AG20443 (cell line): ENCODE results near the gene PGS1.
"Not testable (repeated sequence)": the region's sequence is repeated elsewhere in the genome, so short reads cannot be mapped to it uniquely, and the experiment has no call there.

Experiments
- DNase-seq: peaks from one replicate; pipeline ENCODE4 v3.0.0; 2012; ENCODE audit warnings: low spot score, mixed read lengths

Gene PGS1

DNA sequence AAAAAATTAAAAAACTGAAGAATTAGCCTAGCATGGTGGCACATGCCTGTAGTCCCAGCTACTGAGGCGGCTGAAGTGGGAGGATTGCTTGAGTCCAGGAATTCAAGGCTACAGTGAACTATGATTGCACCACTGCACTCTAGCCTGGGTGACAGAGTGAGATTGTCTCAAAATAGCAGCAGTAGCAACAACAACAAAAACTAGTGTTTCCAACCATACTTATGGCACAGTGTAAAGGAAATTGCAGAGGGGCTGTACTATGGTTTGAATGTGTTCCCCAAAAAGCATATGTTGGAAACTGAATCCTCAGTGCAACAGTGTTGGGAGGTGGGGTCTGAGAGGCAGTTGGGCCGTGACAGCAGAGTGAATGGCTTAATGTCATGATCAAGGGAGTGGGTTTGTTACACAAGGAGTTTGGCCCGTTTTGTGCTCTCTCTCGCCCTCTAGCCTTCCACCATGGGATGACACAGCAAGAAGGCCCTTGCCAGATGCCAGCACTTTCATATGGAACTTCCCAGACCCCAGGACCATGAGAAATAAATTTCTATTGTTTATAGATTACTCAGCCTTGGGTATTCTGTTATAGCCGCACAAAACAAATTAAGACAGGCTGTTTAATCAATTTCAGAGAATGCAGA, 70.0 kb downstream of the PGS1 start:
- no peak for DNase-seq

DNA sequence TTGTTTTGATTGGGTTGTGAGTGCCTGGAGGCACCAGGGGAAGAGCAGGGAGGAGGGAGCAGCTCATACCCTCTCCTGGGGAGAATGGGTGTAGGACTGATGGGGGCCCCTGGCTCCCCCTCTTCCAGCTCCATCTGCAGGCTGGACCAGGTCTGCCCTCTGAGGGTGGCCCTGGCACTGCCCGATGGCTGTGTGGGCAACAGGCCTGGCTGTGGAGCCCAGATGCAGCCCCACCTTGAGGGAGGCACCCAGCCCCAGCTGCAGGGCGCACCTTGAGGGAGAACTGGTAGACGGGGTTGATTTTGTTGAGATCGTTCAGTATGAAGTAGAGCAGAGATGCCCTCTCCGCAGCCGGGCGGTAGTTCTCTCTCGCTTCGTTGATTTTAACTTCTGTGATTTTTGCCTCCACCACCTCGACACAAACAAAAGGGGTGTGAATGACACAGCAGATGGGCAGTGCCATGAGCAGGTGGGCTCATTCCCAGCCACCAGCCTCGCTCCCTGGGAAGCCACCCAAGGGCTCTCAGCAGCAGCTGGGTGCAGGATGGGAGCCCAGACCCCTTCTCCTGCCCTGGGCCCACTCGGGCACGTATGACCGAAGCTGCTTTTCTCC, 71.6 kb downstream of the PGS1 start:
- no peak for DNase-seq

DNA sequence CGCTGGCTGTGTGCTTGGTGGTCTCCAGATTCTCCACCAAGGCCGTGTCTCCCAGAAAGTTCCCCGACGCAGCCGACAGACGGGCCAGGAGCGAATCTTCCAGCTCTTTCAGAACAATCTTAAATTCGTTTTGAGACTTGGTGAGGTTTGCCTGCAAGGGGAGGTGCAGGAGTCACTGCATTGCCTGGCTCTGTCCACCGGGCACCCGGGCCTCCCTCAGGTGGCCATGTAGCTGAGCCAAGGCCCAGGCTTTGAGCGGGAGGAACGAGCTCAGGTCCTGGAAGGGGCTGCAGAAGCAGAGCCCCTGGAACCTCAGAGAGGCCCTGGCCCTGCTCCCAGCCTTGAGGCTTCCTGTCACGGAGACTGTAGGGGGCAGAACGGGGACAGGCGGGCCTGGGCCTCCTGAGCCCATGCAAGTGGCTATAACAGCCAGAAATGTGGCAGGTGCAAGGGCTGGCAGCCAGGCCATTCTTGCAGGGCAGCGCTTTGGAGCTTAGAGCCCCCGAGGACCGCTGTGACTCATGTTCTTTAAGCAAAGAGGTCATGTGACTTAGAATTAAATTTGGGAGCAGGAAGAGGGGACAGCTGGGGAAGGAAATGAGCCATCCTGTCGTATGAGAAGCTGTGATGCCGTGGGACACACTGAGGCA, 72.4 kb downstream of the PGS1 start:
- no peak for DNase-seq

DNA sequence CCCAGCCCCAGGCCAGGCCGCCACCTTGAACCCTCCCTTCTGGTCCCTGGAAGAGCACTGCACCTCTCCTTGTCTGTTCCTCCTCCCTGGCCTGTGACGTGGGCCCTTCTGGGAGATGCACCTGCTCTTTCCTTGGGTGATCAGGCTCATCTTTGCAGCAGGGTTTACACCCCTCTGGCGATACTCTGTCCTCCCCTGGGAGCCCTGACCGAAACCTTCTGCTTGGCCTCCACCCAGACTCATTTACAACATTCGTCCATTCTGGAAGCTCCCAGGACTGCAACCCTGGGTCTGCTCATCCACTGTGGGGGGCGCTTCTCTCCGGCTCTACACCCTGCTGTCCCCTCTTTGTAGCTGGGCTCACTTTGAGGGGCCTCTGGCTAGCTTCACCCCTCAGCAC, 73.3 kb downstream of the PGS1 start:
- no peak for DNase-seq

DNA sequence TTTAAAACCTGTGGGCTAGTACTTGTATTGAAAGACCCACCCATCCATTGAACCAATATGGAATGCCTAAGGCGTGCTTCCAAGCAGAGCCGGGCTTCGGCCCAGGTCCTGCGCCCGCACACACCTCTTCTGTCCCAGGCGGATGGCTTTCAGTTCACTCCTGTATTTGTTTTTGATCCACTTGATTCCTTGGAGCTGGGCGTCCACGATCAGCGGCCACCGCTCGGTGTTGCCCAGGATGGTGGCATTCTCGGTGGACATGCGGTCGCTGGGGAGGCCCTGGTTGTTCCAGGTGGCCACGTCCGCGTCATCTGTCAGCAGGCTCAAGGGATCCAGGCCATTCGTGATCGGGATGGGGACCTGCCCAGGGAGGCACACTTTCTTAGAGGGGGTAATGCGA, 75.9 kb downstream of the PGS1 start:
- DNase-seq: no peak

DNA sequence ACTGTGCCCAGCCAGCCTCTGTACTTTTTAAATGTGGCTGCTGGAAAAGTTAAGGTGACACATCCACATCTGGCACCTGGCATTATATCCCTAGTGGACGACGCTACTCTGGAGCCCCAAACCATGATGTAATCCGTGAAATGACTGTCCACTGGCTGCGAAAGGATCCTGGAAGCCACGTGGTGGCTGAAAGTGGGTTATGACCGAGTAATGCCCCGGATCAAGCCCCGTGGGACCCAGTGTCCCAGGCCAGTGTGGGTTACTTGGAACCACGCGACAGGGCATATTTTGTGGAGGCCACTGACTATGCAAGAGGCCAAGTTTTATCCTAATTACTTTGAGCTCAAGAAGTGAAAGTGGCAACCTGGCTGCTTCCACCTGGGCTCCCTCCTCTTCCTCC, 79.6 kb downstream of the PGS1 start:
- DNase-seq: no peak

DNA sequence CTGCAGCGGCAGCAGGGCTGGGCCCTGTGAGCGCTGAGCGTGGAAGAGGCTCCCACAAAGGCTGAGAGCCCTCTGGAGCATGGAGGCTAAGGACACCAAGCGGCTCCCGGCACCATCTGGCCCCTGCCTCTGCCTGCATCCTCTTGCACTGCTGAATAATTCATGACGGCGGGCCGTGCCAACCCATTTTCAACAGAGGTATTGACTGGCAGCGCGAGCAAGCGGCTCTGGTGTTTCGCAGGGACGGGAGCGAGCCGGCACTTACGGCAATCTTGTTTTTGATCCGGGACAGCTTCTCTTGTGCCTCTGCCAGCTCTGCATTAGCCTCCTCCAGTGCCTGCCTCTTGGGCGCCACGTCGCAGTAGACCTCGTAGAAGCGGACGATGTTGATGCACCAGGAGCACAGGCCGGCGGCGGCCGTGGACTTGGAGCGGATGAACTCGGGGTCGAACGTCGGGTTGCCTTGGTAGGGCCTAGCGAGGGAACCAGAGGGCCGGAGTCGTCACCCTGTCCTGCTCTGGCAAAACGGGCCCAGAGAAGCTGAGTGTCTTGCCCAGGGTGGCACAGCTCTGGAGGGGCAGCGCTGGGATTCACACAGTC, 80.4 kb downstream of the PGS1 start:
- no peak for DNase-seq

DNA sequence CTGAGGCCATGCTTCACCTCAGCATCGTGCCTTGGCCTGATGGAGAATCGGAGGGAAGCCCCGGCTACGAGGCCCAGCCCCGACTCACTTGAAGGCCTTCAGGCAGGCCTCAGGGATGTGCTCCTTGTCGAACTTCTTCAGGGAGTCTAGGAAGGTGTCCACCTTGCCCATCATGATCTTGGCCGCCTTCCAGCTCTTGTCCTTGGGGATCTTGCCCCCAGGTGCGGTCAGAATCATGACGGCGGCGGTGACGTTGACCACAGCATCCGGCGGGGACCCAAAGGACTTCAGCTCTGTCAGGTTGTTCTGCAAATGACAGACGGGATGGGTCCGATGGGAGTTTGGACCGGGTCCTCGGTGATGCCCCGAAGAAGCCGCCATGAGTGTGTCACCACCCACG, 81.2 kb downstream of the PGS1 start:
- no peak for DNase-seq

DNA sequence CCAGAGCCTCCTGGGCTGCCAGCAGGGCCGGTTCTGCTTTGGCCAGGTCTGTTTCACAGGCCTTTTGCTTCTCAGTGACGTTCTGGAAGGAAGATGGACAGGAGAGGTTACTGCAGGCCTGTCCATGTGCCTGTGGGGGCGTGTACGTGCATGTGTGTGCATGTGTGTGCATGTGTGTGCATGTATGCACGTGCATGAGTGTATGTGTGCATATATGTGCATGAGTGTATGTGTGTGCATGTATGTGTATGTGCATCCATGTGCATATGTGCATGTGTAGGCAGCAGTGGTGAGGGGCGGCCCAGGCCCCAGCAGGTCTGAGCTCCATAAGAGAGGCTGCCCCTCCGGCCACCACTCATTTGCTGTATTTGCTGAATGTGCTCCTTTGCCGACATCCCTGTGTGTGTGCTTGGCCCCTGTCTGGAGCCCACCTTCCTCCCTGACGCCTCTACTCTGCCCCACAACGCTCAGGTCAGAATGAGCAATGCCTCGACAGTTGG, 81.8 kb downstream of the PGS1 start:
- DNase-seq: no peak

DNA sequence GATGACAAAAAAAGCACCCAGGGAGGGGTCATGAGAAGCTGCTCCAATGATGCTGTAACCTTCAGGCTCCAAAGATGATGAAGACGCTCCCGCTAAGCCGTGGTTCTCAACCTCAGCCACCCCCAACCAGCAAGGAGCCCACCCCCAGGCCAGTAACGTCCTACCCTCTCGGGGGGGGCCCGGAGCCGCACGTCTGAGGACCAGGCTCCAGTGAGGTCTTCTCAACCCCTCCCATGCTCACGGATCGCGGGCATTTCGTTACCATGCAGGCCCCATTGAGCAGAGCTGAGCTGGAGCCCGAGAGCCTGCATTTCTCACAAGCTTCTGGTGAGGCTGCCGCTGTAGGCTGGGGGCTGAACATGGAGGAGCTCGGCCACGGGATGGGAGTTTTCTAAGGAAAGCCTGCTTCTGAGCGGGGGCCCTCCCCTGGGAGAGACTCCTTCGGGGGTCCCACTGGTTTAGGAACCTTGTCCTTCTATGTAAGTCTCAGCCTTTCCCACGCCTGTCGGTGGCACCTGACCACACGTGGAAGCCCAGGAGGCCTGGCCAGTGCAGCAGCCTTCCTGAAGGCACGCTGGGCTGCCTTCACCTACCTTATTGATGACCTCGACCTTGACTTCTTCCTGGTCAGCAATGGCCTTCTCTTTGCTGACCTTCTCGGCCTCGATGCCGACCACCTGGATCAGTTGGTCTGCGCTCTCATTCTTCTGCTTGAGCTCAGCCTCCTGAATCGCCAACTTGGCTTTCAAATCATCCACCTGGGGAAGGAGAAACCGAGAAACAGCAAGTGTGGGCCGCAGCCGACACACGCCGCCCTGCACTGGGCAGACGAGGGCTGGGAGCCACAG, 82.7 kb downstream of the PGS1 start:
- DNase-seq: no peak

DNA sequence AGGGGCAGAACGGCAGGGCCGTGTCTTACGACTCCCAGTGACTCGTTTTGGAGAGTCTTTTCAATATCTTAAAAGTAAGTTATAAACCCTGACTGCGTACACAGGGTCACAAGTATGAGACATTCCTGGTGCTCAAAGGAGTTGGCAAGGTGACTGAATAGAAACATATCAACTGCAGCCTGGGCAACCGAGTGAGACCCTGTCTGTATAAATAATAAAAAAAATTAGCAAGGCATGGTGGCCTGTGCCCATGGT, 83.3 kb downstream of the PGS1 start:
- no peak for DNase-seq

DNA sequence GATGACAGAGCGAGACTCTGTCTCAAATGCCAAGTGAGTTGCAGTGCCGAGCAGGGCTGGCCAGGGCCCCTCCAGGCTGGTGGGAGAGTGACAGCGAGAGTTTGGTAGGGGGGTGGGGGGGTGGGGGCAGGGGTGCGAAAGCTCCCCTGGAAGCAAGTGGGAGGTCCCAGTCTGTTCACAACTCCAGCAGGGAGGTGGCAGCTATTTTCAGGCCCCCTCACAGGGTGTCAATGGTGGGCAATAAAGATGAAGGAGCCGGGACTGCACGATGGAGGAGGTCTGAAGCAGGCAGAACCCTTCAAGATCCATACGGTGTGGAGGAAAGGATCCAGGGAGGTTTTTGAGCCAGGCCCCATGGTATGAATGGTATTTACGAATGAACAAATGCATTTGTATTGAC, 83.7 kb downstream of the PGS1 start:
- no peak for DNase-seq

DNA sequence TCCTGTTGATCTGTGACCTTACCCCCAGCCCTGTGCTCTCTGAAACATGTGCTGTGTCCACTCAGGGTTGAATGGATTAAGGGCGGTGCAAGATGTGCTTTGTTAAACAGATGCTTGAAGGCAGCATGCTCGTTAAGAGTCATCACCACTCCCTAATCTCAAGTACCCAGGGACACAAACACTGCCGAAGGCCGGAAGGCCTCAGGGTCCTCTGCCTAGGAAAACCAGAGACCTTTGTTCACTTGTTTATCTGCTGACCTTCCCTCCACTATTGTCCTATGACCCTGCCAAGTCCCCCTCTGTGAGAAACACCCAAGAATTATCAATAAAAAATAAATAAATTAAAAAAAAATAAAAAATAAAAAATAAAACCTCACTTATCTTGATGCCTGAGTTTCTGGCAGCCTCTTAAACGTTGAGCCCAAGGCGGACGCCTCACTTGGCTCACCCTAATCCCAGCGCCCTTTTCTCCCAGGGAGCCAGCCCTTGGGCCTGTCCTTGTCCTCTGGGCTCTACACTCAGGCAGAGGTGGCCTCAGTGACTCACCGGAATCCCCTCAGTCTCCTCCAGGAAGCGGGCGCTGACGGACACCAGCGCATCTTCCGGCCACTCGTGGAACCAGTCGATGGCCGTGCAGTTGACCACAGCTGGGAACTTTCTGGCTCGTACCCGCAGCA, 87.8 kb downstream of the PGS1 start:
- DNase-seq: not testable (repeated sequence)

DNA sequence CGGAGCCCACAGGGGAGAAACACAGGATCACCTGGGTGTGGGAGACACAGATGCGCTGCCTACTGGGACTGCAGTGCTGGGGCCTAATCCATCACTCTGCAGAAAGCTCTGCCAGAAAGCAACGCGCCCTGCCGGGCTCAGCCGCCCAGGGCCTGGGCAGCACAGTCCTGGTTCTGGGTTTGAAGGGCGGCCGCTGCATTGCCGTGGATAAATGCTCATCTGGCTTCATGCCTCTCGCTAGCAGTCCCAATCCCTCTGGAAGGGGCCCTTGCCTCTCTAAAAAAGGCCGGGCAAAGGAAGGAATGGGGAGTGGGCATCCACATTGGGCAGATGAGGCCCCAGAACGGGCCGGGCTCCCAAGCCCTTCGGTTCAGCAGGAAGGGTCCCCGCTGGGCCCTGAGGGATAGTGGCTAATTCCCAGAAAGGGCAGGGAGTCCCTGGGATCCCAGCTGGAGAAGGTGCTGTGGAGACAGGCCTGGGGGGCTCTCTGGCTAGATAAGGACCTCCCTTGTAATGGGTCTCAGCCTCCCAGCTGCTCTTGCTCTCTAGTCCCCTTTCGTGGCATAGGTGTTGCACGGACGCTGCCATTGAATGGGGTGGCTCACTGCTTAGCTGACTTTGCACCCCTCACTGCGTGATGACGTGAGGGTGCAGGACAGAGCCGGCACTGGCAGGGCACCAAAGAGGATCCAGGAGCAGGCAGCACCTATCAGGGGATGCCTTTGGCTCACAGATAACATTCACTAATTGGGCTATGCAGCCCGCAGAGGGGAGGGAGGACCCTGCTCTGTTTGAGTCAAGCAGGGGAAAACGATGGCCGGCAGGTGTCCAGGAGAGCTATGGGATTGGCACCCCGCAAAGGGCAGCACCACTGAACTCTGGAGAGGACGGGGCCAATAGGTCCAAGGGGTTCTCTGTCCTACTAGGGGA, 88.6 kb downstream of the PGS1 start:
- no peak for DNase-seq

DNA sequence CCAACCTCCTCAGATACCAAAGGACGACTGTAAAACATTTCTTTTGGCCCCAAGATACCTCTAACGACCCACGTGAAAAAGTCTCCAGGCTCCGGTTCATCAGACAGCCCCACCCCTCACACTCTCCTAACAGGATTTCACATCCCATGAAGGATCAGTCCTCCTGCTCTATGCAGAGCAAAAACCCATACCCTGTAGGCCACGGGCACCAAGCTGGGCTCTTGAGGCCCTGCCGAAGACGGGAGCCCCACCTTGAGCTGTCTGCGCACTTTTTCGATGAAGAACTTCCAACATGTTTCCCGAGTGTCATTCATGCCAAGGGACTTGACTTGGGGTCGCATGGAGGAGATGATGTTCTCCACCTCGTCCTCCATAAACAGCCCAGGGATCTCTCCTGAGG, 89.9 kb downstream of the PGS1 start:
- DNase-seq: no peak

DNA sequence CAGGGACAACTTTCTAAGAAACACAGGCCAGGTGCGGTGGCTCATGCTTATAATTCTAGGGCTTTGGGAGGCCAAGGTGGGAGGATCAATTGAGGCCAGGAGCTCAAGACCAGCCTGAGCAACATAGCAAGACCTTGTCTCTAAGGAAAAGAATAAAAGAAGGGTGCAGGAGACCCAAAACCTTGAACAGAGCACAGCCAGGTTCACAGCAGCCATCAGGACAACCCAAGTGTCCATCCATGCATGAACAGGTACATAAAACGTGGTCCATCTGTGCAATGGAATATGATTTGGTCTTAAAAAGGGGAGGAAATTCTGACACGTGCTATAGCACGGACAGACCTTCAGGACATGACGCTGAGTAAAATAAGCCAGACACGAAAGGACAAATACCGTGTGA, 91.0 kb downstream of the PGS1 start:
- no peak for DNase-seq

DNA sequence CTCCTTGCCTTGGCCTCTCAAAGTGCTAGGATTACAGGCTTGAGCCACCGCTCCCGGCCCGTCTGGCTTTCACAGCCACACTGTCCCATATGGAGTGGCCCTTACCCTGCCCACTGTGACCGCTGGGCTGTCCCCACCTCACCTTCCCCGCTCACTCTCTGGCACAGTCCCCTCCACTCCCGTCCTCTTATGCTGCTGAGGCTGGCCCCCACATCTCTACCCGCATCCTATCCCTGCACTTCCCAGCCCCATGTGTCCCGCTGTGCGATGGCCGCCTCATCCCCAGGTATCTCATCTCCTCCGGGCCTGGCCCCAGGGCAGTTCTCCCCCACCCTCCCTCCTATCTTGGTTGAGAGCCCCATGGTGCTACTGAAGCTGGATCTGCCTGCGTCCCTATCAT, 93.2 kb downstream of the PGS1 start:
- no peak for DNase-seq

DNA sequence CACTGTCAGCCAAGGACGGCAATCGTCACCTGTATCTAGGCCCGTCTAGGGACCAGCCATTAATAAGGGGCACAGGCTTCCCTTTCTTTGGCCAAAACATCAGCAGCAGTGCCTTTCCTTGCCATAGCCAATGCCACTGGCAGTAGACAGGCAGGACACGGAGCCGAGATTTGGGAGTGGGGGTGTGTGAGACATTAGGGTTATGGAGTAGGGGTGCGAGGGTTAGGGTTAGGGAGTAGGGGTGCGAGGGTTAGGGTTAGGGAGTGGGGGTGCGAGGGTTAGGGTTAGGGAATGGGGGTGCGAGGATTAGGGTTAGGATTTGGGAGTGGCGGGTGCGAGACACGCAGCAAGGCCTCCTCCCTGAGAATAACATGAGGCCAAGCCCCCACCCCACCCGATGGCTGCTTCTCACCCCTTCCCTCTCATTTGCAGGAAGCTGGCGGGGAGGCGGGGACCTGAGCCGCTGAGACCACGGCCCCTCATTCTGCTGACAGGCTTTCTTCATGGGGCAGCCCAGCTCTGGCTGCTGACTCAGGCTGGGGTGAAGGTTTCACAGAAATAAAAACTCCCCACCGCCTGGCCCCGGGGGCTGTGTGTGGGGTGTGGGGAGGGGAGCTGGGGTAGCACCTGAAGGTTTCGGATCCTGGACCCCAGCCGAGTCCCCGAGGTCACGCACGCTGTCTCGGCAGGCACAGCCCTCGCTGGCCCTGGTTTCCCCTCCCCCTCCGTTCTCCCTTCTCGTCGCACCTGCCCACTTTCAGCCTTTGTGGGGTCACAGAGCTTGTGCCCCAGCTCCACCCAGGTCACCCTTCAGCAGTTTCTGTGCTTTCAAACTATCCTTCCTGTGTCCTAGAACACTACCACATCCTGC, 93.8 kb downstream of the PGS1 start:
- DNase-seq: no peak

DNA sequence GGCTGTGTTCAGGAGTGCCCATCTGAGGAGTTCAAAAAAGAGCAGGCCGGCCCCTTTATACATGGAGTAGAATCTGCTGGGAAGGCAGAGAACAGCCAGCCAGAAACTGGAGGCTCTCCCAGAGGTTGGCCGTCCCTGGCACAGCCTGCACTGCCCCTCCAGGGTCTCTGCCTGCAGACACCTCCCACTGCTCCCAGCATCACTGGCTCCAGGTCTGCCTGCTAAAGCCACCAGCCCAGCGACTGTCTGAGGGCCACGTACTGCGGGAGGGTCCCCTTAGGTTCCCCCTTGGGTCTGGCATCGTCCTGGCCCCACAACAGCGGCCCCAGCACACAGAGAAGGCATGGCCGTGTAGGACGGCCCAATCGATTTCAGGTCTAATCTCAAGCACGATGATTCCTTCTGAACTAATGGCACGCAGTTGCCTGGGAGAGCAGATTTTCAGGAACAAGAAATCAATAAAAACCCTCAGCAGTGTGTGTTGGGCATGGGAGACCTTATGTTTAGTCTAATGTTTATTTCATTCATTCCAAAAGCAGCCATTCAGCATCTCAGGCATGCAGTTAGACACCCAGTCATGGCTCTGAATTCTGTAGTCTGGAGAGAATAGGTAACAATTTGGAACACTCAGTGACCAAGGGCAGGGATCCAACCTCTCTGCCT, 95.6 kb downstream of the PGS1 start:
- DNase-seq: no peak
